Caki2 (cell line): Measurements from ENCODE around the gene ZCCHC7. TPM values are rescaled to one million over a fixed set of nuclear protein-coding genes. Genes with fewer than 3 reads are reported as not detected.
A peak's percentile ranks its signal among the peaks of the same experiment; 100 is the strongest.
"Not testable (repeated sequence)": the region's sequence is repeated elsewhere in the genome, so short reads cannot be mapped to it uniquely, and the experiment has no call there.

Experiments used
- DNase-seq: peaks from one replicate; pipeline ENCODE4 v3.0.0-alpha.2; 2015; ENCODE audit warnings: low read depth
- in situ Hi-C: cut with HindIII; loops from 2 replicates; pipeline ENCODE4 v1.10.0; 2016; ENCODE audit warnings: low sequenced_read_pairs, low pct_unique_long_range_greater_than_20kb, mixed read lengths
- total RNA-seq: library from RNA; depleted of rRNA; stranded (reverse); fragments of >200 nt; shearing (Covaris generic); gene quantifications from 2 replicates; pipeline ENCODE4 v1.2.3, GENCODE V29; 2014; ENCODE audit warnings: low replicate concordance; rRNA removed

The ZCCHC7 gene
- total RNA-seq, 1 experiment from 2014 or later: 15.4 TPM

DNA sequence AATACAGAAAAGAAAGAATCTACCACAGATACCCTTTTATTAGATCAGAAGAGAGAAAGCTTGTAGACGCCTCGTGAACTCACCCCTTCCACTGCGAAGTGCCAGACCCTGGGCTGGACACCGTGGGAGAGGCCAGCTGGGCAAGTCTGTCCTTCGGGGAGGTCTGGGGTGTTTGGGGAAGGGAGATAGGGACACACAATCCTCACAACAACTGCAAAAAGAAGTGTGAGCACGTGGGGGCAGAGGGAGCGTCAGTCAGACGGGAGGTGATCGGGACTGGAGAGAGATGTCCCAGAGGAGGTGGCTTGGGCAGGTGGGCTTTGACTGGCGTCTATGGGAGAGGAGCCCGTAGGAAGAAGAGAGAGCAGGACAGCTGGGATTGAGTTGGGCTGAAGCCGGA, 274.9 kb downstream of the ZCCHC7 start:
- in situ Hi-C loops: no loop called here
- no peak for DNase-seq

DNA sequence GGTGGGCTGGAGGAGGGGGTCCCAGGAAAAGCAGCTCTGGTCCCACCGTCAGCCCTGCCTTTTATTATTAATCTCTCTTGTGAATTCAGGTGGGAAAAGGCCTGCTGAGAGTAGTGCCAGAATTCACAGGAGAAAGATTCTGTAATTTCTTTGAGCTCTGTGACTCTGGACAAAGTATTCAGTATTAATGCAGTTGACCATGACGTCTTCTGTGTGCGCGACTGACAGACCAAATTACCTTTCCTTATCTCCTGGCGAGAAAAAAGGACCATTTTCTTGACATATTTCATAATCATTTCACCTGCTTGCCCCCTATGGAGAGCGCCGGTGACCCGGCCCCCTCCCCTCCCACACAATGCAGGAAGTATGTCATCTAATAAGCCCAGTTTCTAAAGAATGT, 275.3 kb downstream of the ZCCHC7 start:
- in situ Hi-C loops: no loop called here
- DNase-seq: no peak

DNA sequence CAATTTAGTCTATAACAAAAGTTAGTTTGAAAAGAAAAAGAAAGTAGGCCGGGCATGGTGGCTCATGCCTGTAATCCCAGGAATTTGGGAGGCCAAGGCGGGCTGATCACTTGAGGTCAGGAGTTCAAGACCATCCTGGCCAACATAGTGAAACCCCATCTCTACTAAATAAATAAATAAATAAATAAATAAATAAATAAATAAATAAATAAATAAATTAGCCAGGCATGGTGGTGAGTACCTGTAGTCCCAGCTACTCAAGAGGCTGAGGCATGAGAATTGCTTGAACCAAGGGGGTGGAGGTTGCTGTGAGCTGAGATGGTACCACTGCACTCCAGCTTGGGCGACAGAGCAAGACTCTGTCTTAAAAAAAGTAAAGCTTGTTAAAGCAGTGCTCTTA, 277.6 kb downstream of the ZCCHC7 start:
- DNase-seq, in situ Hi-C loops: not testable (repeated sequence)

DNA sequence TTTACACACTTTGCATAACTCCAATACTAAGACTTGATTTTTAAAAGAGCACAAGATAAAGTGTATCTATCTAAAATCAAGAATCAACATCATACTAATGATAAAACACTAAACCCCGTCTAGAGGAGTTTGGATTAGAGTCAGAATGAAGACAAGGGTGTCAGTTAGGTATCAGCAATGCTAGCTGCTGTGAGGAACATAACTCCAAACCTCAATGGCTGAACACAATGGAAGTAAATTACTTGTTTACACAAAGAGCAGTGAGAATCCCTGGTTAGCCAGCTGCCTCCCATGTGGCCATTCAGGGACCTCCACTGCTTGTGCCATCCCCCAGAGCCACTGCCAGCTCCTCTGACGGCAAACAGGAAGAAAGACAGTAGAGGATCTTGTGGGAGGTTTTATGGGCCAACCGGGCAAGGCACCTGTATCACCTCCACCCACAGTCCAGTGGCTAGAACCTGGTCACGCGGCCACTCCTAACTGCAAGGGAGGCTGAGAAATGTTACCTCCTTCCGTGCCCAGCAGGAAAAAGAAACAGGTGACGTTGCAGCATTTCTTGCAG, 278.2 kb downstream of the ZCCHC7 start:
- no peak for DNase-seq
- in situ Hi-C loops: no loop called here

DNA sequence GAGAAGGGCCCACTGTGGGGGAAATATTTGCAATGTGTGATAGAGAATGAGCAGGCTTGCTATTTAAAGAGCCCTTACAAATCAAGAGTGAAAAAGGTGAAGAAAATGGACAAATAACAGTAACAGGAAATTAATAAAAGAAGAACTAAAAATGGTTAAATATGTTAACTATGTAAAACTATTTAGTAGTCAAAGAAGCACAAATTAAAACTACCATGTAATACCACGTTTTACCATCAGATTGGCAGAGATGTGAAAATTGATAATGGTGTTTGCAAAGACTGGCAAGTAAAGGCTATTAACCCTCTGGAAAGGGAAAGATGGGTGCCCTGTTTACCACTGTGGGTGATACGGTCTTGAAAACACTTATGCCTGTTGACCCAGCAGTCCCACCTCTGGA, 279.0 kb downstream of the ZCCHC7 start:
- DNase-seq: no peak
- in situ Hi-C loops: no loop called here

DNA sequence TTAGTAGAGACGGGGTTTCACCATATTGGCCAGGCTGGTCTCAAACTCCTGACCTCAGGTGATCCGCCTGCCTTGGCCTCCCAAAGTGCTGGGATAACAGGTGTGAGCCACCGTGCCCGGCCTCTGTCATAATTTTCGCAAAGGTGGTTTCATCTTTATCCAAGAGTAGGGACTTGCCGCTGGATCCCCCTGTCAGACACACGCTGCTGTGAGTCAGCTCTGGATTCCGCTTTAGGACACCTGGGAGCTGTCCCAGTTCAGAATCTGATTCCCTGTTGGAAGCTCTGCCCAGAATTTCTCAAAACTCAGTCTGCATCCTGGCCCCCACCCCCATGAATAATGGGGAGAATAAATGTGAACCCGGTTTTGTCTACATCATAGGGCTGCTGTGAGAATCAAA, 284.2 kb downstream of the ZCCHC7 start:
- no peak for DNase-seq
- in situ Hi-C loops: no loop called here

DNA sequence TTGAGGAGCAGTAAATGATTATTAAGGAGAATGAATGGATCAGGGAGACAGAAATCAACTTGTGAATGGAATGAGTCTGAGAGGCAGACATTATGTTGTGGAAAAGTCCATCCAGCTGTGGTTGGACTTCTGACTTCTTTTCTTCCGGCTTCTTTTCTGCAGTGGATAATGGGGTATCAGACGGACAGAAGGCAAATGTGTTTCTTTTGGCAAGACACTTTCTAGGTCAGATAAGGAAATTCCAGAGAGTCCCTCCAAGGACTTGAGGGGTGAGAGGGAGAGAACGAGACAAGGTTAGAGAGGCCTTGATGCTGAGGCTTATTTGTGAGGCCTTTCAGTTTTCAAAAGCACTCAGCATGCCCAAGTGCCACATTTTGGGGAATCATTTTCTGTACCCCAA, 285.0 kb downstream of the ZCCHC7 start:
- no peak for DNase-seq
- in situ Hi-C loops: no loop called here

DNA sequence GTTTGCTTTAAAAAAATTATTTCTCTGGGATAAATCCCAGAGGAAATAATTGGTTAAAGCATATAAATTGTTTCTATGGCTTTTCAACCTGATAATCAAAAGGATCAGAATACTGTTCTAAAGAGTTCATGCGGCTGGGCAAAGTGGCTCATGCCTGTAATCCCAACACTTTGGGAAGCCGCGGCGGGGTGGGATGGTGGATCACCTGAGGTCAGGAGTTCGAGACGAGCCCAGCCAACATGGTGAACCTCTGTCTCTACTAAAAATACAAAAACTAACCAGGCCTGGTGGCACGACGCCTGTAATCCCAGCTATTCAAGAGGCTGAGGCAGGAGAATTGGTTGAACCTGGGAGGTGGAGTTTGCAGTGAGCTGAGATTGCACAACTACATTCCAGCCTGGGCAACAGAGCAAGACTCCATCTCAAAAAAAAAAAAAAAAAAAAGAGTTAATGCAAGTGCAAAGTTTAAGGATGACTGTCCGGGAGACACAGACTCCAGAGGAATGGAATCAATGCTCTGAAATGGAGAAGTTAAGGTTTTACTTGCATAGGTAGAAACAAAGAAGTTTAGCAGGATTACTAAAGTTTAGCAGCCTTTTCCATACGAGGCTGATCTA, 285.5 kb downstream of the ZCCHC7 start:
- no peak for DNase-seq
- in situ Hi-C loops: no loop called here

DNA sequence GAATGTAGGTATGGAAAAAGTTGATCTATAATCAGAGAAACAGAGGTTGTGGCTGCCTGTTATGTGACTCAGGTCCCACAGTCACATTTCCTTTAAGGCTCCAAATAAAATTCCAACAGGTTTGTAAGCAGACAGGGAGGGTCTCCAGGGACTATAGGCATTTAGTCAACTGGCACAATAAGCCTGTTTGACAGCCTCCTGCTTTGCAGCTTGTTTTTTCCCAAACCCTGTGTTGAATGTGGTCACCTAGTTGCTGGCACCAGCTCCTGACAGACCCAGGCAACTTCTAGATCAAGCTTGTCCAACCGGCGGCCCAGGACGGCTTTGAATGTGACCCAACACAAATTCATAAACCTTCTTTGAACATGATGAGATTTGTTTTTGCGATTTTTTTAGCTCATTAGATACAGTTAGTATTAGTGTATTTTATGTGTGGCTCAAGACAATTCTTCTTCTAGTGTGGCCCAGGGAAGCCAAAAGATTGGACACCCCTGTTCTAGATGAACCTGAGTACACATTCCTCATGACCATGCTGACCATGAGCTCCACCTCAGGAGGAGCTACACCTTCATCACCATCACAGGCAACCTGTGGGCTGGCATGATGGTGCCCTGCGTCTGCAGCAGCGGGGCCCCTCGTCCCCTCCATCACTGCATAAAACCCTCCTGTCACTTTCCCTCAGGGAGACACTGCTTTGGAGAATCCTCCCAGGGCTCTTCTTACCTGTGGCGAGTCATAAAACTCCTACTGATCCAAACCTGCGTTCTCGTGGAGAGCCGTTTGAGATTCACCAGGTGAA, 286.4 kb downstream of the ZCCHC7 start:
- in situ Hi-C loops: no loop called here
- no peak for DNase-seq

DNA sequence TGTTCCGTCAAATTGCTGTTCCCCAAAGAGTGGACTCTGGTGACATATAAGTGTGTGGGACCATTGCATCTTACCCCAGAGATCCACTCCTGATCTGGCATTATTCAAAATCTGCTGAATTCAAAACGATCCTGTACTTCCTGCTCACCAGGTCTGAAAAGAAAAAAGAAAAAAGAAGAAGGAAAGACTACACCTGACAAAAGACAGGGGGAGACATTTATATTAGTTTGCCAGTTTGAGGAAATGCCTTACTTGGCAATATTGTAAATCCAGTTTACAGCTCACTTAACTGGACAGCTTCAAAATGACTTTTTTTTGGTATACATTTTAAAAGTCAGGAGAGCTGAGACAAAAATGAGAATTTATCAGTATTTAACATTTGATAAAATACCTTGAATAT, 287.1 kb downstream of the ZCCHC7 start:
- peak; percentile 27 for DNase-seq
- in situ Hi-C loops: no loop called here

Other genes with a start within 250 kb of the ZCCHC7 start
- gene PAX5, start 86.3 kb upstream of the ZCCHC7 start, total RNA-seq: not detected in 2 replicates